Liver (tissue), 9 donors: Measurements from ENCODE around the gene KIFC1. TPM values are rescaled to one million over a fixed set of nuclear protein-coding genes. Genes with fewer than 3 reads are reported as not detected.
A peak's percentile ranks its signal among the peaks of the same experiment; 100 is the strongest.

ENCODE experiments used
- DNase-seq: peaks from one replicate; pipeline ENCODE4 v3.0.0-alpha.2; 2017; ENCODE audit warnings: low spot score
- H3K27ac ChIP-seq, 2 donors: one replicate each; pipeline ENCODE4 v1.7.0; 2013; ENCODE audit warnings: inconsistent platforms in 2 of 2, low read length in 2 of 2, control low read depth in 1 of 2, low read depth in 1 of 2, mild to moderate bottlenecking in 1 of 2
- H3K27me3 ChIP-seq, 4 donors: one replicate each; pipeline versions ENCODE4 v1.6.1 to v1.7.0; 2013; ENCODE audit warnings: low read length in 3 of 4, inconsistent platforms in 1 of 4, mild to moderate bottlenecking in 1 of 4, moderate library complexity in 1 of 4; ENCODE audit not compliant: control insufficient read depth in 4 of 4, insufficient read depth in 4 of 4
- H3K36me3 ChIP-seq, 4 donors: one replicate each; pipeline versions ENCODE4 v1.6.1 to v1.7.0; 2013; ENCODE audit warnings: low read length in 3 of 4, mild to moderate bottlenecking in 3 of 4, low read depth in 1 of 4, moderate library complexity in 1 of 4; ENCODE audit not compliant: control insufficient read depth in 4 of 4, insufficient read depth in 3 of 4
- H3K4me1 ChIP-seq, 4 donors: one replicate each; pipeline versions ENCODE4 v1.6.1 to v1.7.0; 2013; ENCODE audit warnings: low read length in 3 of 4, mild to moderate bottlenecking in 3 of 4, moderate library complexity in 1 of 4; ENCODE audit not compliant: control insufficient read depth in 4 of 4, insufficient read depth in 4 of 4
- H3K4me3 ChIP-seq, 3 donors: one replicate each; pipeline versions ENCODE4 v1.6.1 to v1.7.0; 2013; ENCODE audit warnings: low read length in 3 of 3, control low read depth in 1 of 3, low read depth in 1 of 3, mild to moderate bottlenecking in 1 of 3
- H3K9ac ChIP-seq, 2 donors: one replicate each; pipeline ENCODE4 v1.7.0; 2013; ENCODE audit warnings: low read length in 2 of 2, mild to moderate bottlenecking in 2 of 2, moderate library complexity in 2 of 2, control low read depth in 1 of 2, low read depth in 1 of 2
- H3K9me3 ChIP-seq, 4 donors: one replicate each; pipeline versions ENCODE4 v1.6.1 to v1.7.0; 2013; ENCODE audit warnings: low read length in 3 of 4; ENCODE audit not compliant: control insufficient read depth in 4 of 4
- ATF3 ChIP-seq: IDR thresholded peaks from 2 replicates; pipeline ENCODE4 v1.6.1; 2016; ENCODE audit warnings: antibody characterized with exemption
- CTCF ChIP-seq: fragments of 150-350 bp; IDR thresholded peaks from 2 replicates; pipeline ENCODE4 v1.5.1; 2017; ENCODE audit warnings: improper control_type of control experiment, low read depth, low read length; ENCODE audit not compliant: missing input control
- EGR1 ChIP-seq, 2 donors: IDR thresholded peaks; 2 replicates each; pipeline ENCODE4 v1.6.1; 2016 to 2018; ENCODE audit warnings: antibody characterized with exemption in 2 of 2, low read depth in 2 of 2
- FOXA1 ChIP-seq: IDR thresholded peaks from 2 replicates; pipeline ENCODE4 v1.6.1; 2016; ENCODE audit warnings: antibody characterized with exemption
- FOXA2 ChIP-seq: IDR thresholded peaks from 2 replicates; pipeline ENCODE4 v1.6.1; 2016; ENCODE audit warnings: antibody characterized with exemption
- GABPA ChIP-seq, 2 donors: IDR thresholded peaks in 1 of 2; conservative IDR thresholded peaks in 1 of 2; 2 replicates each; pipeline ENCODE4 v1.6.1; 2016; ENCODE audit warnings: antibody characterized with exemption in 2 of 2, mild to moderate bottlenecking in 1 of 2, moderate library complexity in 1 of 2
- HNF4A ChIP-seq, 2 donors: conservative IDR thresholded peaks; 2 replicates each; pipeline ENCODE4 v1.6.1; 2016; ENCODE audit warnings: antibody characterized with exemption in 2 of 2, mild to moderate bottlenecking in 2 of 2
- HNF4G ChIP-seq: IDR thresholded peaks from 2 replicates; pipeline ENCODE4 v1.6.1; 2016; ENCODE audit warnings: antibody characterized with exemption
- JUND ChIP-seq, 2 donors: IDR thresholded peaks; 2 replicates each; pipeline ENCODE4 v1.6.1; 2016; ENCODE audit warnings: antibody characterized with exemption in 2 of 2
- NR2F2 ChIP-seq: IDR thresholded peaks from 2 replicates; pipeline ENCODE4 v1.6.1; 2016; ENCODE audit warnings: antibody characterized with exemption
- RAD21 ChIP-seq, 2 donors: IDR thresholded peaks; 2 replicates each; pipeline ENCODE4 v1.6.1; 2016; ENCODE audit warnings: antibody characterized with exemption in 2 of 2, mild to moderate bottlenecking in 2 of 2
- SP1 ChIP-seq: IDR thresholded peaks from 2 replicates; pipeline ENCODE4 v1.6.1; 2018; ENCODE audit warnings: antibody characterized with exemption, mild to moderate bottlenecking
- TAF1 ChIP-seq: conservative IDR thresholded peaks from 2 replicates; pipeline ENCODE4 v1.6.1; 2016; ENCODE audit warnings: antibody characterized with exemption, mild to moderate bottlenecking
- WGBS: extraction: QIAGEN DNeasy Blood & Tissue Kit; methylation state at CpG from one replicate; pipeline ENCODE4 v1.1.7; 2013; 5-methylcytosine and 5-hydroxymethylcytosine counted together
- polyA plus RNA-seq, 2 donors: library from polyadenylated mRNA; stranded (reverse) in 1 of 2; unstranded in 1 of 2; fragments of 200-250 nt in 1 of 2; fragments of >200 nt in 1 of 2; fragmentation: Nextera tagmentation in 1 of 2; extraction: Ambion mirVana in 1 of 2; gene quantifications; one replicate each; pipeline versions ENCODE4 v1.2.1 to v1.2.3, GENCODE V29; 2013 to 2015
- total RNA-seq, 2 donors: library from RNA; depleted of rRNA; stranded (reverse); fragments of >200 nt; gene quantifications; one replicate each; pipeline ENCODE4 v1.2.3, GENCODE V29; 2014
- TF ChIP-seq, protein P1 (sequence below): IDR thresholded peaks from 2 replicates; pipeline ENCODE4 v1.6.1; 2016; ENCODE audit warnings: antibody characterized with exemption, mild to moderate bottlenecking
- TF ChIP-seq, protein P2 (sequence below): IDR thresholded peaks from 2 replicates; pipeline ENCODE4 v1.6.1; 2016; ENCODE audit warnings: antibody characterized with exemption
- TF ChIP-seq, protein P3 (sequence below): IDR thresholded peaks from 2 replicates; pipeline ENCODE4 v1.6.1; 2016; ENCODE audit warnings: antibody characterized with exemption
- donor health status: healthy.
- donor health status: healthy.
- donor health status: healthy.
- donor health status: healthy.
- donor health status: healthy.

KIFC1 gene
- total and polyA plus RNA-seq, 4 donors: 0.08 to 30.0 (median 1.3) TPM

DNA sequence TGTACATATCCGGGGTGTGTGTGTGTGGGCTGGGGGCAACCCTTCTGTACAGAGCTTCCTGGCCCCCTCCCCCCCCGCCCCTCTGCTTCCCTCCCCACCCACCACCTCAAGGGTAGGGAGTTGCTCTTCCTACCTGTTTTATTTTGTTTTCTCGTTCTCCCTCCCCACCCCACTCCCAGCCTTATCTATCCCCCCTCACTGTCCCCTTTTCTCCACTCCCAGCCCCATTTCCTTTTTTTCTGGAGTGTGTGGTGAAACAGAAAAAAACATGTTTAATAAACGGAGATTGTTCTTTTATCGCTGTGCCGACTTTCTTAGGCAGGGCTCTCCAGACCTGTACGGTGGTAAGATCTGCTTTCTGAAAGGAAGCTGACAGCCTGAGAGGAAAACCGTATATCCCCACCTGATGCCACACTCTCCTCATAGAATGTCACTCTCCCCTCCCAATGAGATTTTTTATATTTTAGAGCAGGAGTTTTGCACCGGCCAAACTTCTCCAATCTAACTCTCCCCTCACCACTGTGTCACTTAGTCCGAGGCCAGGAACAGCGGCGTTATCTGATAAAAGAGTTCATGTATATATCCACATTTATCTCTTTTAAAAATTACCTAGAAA is 61.9 kb downstream of the KIFC1 start:
- H3K4me3 ChIP-seq: peak overlapping the region; percentile 71 to 84 (median 80)
- no peak for DNase-seq
- H3K4me1 ChIP-seq: peaks cover 4 to 12% (median 8%) of the 10 kb centered on the region in 4 donors
- 8% methylated on average over 12 of the region's 12 CpGs for WGBS
- H3K9ac ChIP-seq: peak overlapping the region; percentile 69 to 81
- no peak for TF ChIP-seq FOXA2
- no peak for TF ChIP-seq CTCF
- TF ChIP-seq, protein P1, sequence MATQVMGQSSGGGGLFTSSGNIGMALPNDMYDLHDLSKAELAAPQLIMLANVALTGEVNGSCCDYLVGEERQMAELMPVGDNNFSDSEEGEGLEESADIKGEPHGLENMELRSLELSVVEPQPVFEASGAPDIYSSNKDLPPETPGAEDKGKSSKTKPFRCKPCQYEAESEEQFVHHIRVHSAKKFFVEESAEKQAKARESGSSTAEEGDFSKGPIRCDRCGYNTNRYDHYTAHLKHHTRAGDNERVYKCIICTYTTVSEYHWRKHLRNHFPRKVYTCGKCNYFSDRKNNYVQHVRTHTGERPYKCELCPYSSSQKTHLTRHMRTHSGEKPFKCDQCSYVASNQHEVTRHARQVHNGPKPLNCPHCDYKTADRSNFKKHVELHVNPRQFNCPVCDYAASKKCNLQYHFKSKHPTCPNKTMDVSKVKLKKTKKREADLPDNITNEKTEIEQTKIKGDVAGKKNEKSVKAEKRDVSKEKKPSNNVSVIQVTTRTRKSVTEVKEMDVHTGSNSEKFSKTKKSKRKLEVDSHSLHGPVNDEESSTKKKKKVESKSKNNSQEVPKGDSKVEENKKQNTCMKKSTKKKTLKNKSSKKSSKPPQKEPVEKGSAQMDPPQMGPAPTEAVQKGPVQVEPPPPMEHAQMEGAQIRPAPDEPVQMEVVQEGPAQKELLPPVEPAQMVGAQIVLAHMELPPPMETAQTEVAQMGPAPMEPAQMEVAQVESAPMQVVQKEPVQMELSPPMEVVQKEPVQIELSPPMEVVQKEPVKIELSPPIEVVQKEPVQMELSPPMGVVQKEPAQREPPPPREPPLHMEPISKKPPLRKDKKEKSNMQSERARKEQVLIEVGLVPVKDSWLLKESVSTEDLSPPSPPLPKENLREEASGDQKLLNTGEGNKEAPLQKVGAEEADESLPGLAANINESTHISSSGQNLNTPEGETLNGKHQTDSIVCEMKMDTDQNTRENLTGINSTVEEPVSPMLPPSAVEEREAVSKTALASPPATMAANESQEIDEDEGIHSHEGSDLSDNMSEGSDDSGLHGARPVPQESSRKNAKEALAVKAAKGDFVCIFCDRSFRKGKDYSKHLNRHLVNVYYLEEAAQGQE: no peak
- no peak for TF ChIP-seq SP1
- no peak for TF ChIP-seq NR2F2
- TF ChIP-seq GABPA (IDR thresholded peaks at IDR 0.05 in 1 of 2, conservative IDR thresholded peaks at IDR 0.05 in 1 of 2): no peak
- TF ChIP-seq FOXA1: no peak
- TF ChIP-seq EGR1 (IDR thresholded peaks at IDR 0.05; ENCODE audit: low read depth in 2 of 2): no peak
- TF ChIP-seq, protein P2, sequence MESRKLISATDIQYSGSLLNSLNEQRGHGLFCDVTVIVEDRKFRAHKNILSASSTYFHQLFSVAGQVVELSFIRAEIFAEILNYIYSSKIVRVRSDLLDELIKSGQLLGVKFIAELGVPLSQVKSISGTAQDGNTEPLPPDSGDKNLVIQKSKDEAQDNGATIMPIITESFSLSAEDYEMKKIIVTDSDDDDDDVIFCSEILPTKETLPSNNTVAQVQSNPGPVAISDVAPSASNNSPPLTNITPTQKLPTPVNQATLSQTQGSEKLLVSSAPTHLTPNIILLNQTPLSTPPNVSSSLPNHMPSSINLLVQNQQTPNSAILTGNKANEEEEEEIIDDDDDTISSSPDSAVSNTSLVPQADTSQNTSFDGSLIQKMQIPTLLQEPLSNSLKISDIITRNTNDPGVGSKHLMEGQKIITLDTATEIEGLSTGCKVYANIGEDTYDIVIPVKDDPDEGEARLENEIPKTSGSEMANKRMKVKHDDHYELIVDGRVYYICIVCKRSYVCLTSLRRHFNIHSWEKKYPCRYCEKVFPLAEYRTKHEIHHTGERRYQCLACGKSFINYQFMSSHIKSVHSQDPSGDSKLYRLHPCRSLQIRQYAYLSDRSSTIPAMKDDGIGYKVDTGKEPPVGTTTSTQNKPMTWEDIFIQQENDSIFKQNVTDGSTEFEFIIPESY: no peak
- TF ChIP-seq JUND (IDR thresholded peaks at IDR 0.05): no peak
- H3K27ac ChIP-seq: no peak overlapping the region
- no peaks in the 10 kb centered on the region for H3K9me3 ChIP-seq
- H3K36me3 ChIP-seq: peaks cover 0 to 4% (median 1%) of the 10 kb centered on the region in 4 donors
- no peaks in the 10 kb centered on the region for H3K27me3 ChIP-seq

- peak within 1 kb of the TSS; percentile 45 to 49 for H3K27ac ChIP-seq
- no peaks in the 10 kb centered on the region for H3K27me3 ChIP-seq
- peak; percentile 95 for DNase-seq
- H3K9me3 ChIP-seq: no peaks in the 10 kb centered on the region
- peaks cover 4 to 12% (median 8%) of the 10 kb centered on the region in 4 donors for H3K4me1 ChIP-seq
- H3K36me3 ChIP-seq: peaks cover 0 to 4% (median 1%) of the 10 kb centered on the region in 4 donors
- under 1% methylated on average over 65 of the region's 65 CpGs for WGBS
- peak within 1 kb of the TSS; percentile 71 to 84 (median 80) for H3K4me3 ChIP-seq
- H3K9ac ChIP-seq: peak within 1 kb of the TSS; percentile 69 to 81
- TF ChIP-seq RAD21 (IDR thresholded peaks at IDR 0.05): peak; percentile 18 to 64
- TF ChIP-seq ATF3: no peak
- peak in 1 of 2 donors; percentile 77 for TF ChIP-seq EGR1 (IDR thresholded peaks at IDR 0.05; ENCODE audit: low read depth in 2 of 2)
- TF ChIP-seq, protein P2: no peak
- no peak for TF ChIP-seq HNF4A (conservative IDR thresholded peaks at IDR 0.05)
- peak; percentile 57 for TF ChIP-seq TAF1
- TF ChIP-seq JUND (IDR thresholded peaks at IDR 0.05): no peak
- TF ChIP-seq, protein P3, sequence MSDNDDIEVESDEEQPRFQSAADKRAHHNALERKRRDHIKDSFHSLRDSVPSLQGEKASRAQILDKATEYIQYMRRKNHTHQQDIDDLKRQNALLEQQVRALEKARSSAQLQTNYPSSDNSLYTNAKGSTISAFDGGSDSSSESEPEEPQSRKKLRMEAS: peak; percentile 84
- TF ChIP-seq NR2F2: no peak
- no peak for TF ChIP-seq HNF4G
These were observed 62.7 kb downstream of the KIFC1 start, which contains the start of gene ZBTB9 for GRCh38 chr6:33454009-33454946. Gene ZBTB9, plus strand, starts transcription at chr6:33454576. Its CDS starts 525 bp downstream, at chr6:33455101.
